ENCODE data around the gene NCKAP5.

NCKAP5 gene

DNA sequence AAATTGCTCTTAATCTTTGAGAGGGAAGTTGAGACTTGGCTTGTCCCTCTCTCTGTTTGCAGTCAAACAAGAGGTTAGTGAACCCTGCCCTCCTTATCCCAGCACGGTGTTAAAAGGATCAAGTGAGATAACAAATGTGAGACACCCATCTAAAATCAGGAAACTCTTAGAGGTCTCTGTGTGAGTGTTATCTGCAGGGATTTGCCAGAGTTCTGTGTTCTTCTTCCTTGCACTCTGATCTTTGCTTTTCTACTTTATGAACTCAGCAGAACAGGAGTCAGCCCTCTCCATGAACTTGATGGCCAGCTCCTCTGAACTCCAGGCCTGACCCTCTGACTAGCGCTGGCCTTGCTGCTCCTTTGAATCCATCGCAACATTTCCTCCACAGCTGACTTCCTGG lies 123.8 kb downstream of the NCKAP5 start:
- H3K4me1 ChIP-seq (ENCODE audit: control insufficient read depth in 1 of 2, insufficient read depth in 1 of 2, low read depth in 1 of 2, low read length in 1 of 2) = no peaks in the 10 kb centered on the region
- H3K9me3 ChIP-seq = no peaks in the 10 kb centered on the region
- H3K27me3 ChIP-seq = no peaks in the 10 kb centered on the region
- TF ChIP-seq, protein P1, sequence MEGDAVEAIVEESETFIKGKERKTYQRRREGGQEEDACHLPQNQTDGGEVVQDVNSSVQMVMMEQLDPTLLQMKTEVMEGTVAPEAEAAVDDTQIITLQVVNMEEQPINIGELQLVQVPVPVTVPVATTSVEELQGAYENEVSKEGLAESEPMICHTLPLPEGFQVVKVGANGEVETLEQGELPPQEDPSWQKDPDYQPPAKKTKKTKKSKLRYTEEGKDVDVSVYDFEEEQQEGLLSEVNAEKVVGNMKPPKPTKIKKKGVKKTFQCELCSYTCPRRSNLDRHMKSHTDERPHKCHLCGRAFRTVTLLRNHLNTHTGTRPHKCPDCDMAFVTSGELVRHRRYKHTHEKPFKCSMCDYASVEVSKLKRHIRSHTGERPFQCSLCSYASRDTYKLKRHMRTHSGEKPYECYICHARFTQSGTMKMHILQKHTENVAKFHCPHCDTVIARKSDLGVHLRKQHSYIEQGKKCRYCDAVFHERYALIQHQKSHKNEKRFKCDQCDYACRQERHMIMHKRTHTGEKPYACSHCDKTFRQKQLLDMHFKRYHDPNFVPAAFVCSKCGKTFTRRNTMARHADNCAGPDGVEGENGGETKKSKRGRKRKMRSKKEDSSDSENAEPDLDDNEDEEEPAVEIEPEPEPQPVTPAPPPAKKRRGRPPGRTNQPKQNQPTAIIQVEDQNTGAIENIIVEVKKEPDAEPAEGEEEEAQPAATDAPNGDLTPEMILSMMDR (IDR thresholded peaks at IDR 0.05) = no peak
- H3K36me3 ChIP-seq = no peaks in the 10 kb centered on the region
- H3K27ac ChIP-seq = no peak overlapping the region
- H3K4me3 ChIP-seq (ENCODE audit: low read depth in 1 of 2, low read length in 1 of 2) = no peak overlapping the region

DNA sequence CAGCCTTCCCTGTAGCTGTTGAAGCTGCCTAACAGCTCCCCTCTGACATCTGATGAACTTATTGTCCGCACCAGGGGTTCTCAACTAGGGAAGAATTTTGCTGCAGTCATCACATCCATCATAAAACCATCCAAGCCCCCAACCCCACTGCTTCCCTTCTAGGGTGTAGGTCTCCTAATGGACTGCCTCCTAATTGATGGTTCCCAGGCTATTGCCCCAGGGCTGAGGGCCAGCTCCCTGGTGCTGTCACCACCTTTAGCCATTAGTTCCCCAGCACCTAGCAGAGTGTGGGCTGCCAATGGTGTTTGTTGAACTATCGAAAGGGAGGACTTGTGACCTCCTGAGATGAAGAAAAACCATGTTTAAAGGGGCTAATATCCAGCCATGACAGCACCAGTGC lies 125.9 kb downstream of the NCKAP5 start:
- no peaks in the 10 kb centered on the region for H3K9me3 ChIP-seq
- no peaks in the 10 kb centered on the region for H3K27me3 ChIP-seq
- H3K36me3 ChIP-seq = no peaks in the 10 kb centered on the region
- H3K4me1 ChIP-seq (ENCODE audit: control insufficient read depth in 1 of 2, insufficient read depth in 1 of 2, low read depth in 1 of 2, low read length in 1 of 2) = no peaks in the 10 kb centered on the region
- H3K4me3 ChIP-seq (ENCODE audit: low read depth in 1 of 2, low read length in 1 of 2) = no peak overlapping the region
- no peak overlapping the region for H3K27ac ChIP-seq
- TF ChIP-seq, protein P1 (IDR thresholded peaks at IDR 0.05) = no peak

DNA sequence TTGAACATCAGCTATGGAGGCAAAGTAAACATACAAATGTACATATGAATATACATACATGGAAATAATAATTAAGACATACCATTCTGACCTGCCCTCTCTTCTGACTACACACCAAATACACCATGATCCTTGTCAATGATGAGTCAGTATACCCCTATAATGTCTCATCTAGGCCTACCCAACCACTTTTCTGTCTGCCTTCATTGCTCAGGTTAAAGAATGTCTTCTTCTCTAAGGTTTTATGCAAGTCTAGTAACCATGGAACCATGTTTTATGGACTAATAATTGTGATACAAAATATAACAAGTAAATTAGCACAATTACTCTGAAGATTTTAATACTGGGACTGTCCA lies 128.7 kb downstream of the NCKAP5 start:
- no peaks in the 10 kb centered on the region for H3K27me3 ChIP-seq
- H3K4me1 ChIP-seq (ENCODE audit: control insufficient read depth in 1 of 2, insufficient read depth in 1 of 2, low read depth in 1 of 2, low read length in 1 of 2) = no peaks in the 10 kb centered on the region
- TF ChIP-seq, protein P1 (IDR thresholded peaks at IDR 0.05) = no peak
- no peaks in the 10 kb centered on the region for H3K9me3 ChIP-seq
- no peaks in the 10 kb centered on the region for H3K36me3 ChIP-seq
- no peak overlapping the region for H3K27ac ChIP-seq
- no peak overlapping the region for H3K4me3 ChIP-seq (ENCODE audit: low read depth in 1 of 2, low read length in 1 of 2)

DNA sequence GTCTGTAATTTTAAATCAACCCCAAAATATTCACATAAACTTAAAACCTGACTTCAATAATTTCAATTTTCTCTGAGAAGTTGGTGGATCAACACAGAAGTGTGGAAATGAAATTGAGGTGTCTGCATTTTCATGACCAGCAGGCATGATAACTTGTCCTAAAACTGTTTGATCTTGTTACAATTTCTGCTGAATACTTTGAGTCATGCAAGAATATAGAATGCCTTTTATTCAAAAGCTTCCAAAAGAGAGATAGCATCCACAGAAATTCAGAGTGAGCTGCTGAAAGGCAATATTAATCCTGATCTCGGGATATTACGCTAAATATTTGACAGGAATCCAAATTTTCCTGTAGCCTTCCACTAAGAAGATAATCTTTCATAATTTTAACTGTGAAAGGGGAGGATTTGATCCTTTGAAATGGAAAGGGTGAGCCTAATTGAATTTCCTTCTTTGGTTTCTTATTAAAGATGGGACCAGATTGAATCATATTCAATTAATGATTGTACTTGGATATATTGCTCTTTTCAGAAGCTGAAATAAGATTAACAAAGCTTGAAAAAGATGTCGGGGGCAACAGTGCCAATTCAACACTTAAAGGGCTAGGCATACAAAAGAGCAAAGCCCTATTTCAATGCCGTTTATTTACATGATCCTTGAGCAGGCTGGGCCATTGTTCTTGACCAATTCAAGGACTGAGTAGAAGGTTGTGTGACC lies 129.3 kb downstream of the NCKAP5 start:
- no peak overlapping the region for H3K27ac ChIP-seq
- no peaks in the 10 kb centered on the region for H3K36me3 ChIP-seq
- no peaks in the 10 kb centered on the region for H3K9me3 ChIP-seq
- TF ChIP-seq, protein P1 (IDR thresholded peaks at IDR 0.05) = no peak
- no peak overlapping the region for H3K4me3 ChIP-seq (ENCODE audit: low read depth in 1 of 2, low read length in 1 of 2)
- no peaks in the 10 kb centered on the region for H3K27me3 ChIP-seq
- H3K4me1 ChIP-seq (ENCODE audit: control insufficient read depth in 1 of 2, insufficient read depth in 1 of 2, low read depth in 1 of 2, low read length in 1 of 2) = no peaks in the 10 kb centered on the region

- H3K9me3 ChIP-seq = no peaks in the 10 kb centered on the region
- H3K27ac ChIP-seq = no peak overlapping the region
- no peaks in the 10 kb centered on the region for H3K4me1 ChIP-seq (ENCODE audit: control insufficient read depth in 1 of 2, insufficient read depth in 1 of 2, low read depth in 1 of 2, low read length in 1 of 2)
- TF ChIP-seq, protein P1 (IDR thresholded peaks at IDR 0.05) = no peak
- no peak overlapping the region for H3K4me3 ChIP-seq (ENCODE audit: low read depth in 1 of 2, low read length in 1 of 2)
- no peaks in the 10 kb centered on the region for H3K36me3 ChIP-seq
- H3K27me3 ChIP-seq = no peaks in the 10 kb centered on the region
Measured at GRCh38 chr2:133438026-133438425, 130.2 kb downstream of the NCKAP5 start.
